Neural progenitor cell (in vitro differentiated cells): ENCODE measurements around the gene GOLIM4.
"Not testable (repeated sequence)": the region's sequence is repeated elsewhere in the genome, so short reads cannot be mapped to it uniquely, and the experiment has no call there.

Source experiments
- CTCF ChIP-seq: fragments of 200-600 bp; sonication (generic); IDR thresholded peaks from 2 replicates; pipeline ENCODE4 v1.5.1; 2017; ENCODE audit warnings: antibody characterized with exemption, mild to moderate bottlenecking
- EZH2phosphoT487 ChIP-seq: fragments of 200-600 bp; sonication (generic); IDR thresholded peaks from 2 replicates; pipeline ENCODE4 v1.6.1; 2017; ENCODE audit warnings: antibody characterized with exemption

- not testable (repeated sequence) for TF ChIP-seq CTCF, EZH2phosphoT487
Measured at GRCh38 chr3:168056398-168057230, 39.1 kb downstream of the GOLIM4 start.
